Right ventricle myocardium inferior (tissue), 1 donor: ENCODE measurements around the gene EN2. TPM values are rescaled to one million over a fixed set of nuclear protein-coding genes. Genes with fewer than 3 reads are reported as not detected.

ENCODE experiments used
- ATAC-seq: fragments of 200-7000 bp; cut with Tn5 transposase; one replicate; pipeline ENCODE4 v1.9.1; 2020; ENCODE audit warnings: mild to moderate bottlenecking, moderate library complexity
- DNase-seq: peaks from one replicate; pipeline ENCODE4 v3.0.0; 2021; ENCODE audit errors: missing footprints
- intact Hi-C: fragments of 100-400 bp; cut with DNase I; formaldehyde crosslinking; loops from one replicate; pipeline ENCODE4 v1.11.0; 2022
- total RNA-seq: library from RNA; stranded (reverse); fragmentation: NEBNext Ultra II Directional; extraction: Animal tissue kit (Norgen Biotek cat#: 25700); gene quantifications from one replicate; pipeline ENCODE4 v1.2.1, GENCODE V29; 2021
- donor health status: DM: no; HTN: yes; CAD: no; lungs with severe emphysema.

The EN2 gene
- total RNA-seq, 1 donor from 2014 or later = 0.11 TPM

DNA sequence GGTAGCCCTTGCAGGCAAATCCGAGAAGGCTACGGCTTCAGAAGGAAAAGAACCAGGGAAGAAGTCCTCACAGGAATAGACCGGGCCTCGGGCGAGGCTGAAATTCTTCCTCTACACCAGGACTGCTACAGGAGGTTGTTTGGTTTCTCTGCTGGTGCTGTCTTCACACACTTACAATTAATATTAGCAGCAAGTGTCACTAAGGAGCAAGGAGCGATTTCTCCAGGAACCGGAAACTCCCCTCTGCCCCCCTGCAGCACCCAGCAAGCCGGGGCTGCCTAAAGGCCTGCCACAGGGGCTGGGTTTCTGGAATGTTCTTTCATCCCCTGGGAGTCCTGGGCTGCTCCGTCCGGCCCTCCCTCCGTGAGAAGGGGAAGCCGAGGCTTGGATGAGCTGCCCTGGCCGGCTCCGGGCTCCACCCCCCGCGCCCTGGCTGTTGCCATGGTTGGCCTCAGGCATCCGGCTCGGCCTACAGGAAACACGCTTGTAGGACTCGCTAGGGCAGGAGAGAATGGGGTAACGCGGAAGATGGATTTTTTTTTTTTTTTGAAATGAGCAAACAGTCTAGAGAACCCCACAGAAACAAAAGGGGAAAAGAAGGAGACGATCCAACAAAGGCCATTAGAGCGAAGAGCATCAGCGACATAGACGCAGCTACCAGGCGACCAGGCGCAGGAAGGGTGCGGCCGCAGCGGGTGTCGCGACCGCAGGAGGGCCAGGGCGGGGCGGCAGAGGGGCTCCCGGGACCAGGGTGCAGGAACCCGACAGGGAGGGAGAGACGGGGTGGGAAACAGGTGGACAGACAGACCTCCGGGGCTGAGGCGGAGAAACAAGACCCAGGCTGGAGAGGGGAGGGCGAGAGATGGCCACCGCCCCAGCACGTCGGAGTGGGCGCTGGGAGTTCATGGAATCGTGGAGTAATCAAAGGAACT is 33.0 kb downstream of the EN2 start:
- DNase-seq (peak; percentile 83), ATAC-seq (peak; percentile 75)
- intact Hi-C loops = no loop called here

DNA sequence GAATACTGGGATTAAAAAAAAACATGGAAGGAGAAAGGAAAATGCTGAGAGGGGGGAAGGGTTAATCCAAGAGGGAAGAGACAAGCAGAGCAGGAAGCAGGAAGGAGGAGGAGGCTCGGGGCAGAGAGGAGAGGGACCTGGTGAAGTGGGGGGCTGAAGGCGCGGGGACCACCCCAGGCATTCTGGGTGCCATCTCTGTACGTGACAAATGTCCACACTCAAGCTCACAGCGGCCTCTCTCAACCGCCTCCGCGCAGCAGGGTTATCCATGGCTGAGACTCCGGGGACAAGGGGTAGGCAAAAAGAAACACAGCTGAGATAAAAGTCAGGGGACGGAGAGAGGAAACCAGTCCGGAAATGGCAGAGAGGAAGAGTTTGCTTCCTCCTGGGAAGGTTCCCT is 33.9 kb downstream of the EN2 start:
- ATAC-seq = no peak
- no peak for DNase-seq
- intact Hi-C loops = no loop called here

GRCh38 chr7:155493744-155494538 is 36.0 kb downstream of the EN2 start:
- DNase-seq (no peak), ATAC-seq (no peak)
- intact Hi-C loops = no loop called here

DNA sequence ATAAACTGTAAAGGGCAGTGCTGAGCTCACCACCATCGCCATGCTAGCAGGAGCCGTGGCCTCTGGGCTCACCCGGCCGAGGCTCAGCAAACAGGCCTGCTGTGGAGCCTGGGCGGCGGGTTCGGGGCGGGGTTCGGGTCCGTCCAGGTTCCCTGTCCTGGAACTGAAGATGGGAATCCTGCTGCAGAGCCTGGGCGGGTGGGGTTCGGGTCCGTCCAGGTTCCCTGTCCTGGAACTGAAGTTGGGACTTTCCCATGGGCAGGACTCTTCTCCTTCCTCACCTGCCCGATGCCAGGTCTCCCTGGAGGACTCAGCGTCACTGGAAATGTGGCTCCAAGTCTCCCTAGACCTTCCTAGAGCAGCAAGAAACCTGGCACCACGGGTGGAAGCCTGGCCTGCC is 36.6 kb downstream of the EN2 start:
- DNase-seq = no peak
- intact Hi-C loops = no loop called here
- no peak for ATAC-seq

DNA sequence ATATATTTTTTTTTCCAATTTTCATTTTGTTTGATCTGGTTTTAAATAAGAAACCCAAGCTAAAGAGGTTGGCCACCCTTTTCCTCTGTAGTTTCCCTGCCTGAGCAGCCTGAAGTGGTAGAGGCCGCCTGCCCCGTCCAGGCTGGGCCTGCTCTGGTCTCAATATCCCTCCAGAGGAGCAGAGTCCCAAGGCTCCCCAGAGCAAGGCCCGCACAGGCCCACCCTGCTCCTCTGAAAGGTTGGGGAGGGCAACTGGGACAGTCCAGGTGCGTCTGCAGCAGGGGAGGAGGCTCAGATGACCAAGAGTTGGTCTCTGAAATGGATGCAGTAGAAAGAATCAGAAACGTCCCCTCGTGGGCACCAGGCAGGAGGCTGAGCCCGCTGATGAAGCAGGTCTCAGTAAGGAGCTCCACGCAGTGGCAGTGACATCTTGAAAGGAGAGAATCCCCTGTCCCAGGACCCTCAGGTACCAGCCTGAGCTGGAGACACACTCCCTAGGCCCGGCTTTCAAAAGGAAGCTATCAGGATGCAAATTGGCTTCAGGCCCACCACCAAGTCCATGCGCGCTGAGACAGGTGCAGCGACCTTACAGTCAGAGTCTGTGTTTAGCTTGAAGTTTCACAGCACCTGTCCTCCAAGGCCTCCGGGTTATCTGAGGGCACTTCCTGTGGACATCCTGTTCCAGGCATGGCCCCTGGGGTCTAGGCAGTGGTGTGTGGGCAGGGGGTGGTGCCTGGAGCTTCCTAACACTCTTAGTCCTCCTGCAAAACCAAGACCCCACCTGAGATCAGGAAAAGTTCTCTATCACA is 37.7 kb downstream of the EN2 start:
- no peak for ATAC-seq
- intact Hi-C loops = no loop called here
- DNase-seq = no peak

- intact Hi-C loops = no loop called here
- DNase-seq = no peak
- no peak for ATAC-seq
These were observed 38.5 kb downstream of the EN2 start for GRCh38 chr7:155496267-155497005.

DNA sequence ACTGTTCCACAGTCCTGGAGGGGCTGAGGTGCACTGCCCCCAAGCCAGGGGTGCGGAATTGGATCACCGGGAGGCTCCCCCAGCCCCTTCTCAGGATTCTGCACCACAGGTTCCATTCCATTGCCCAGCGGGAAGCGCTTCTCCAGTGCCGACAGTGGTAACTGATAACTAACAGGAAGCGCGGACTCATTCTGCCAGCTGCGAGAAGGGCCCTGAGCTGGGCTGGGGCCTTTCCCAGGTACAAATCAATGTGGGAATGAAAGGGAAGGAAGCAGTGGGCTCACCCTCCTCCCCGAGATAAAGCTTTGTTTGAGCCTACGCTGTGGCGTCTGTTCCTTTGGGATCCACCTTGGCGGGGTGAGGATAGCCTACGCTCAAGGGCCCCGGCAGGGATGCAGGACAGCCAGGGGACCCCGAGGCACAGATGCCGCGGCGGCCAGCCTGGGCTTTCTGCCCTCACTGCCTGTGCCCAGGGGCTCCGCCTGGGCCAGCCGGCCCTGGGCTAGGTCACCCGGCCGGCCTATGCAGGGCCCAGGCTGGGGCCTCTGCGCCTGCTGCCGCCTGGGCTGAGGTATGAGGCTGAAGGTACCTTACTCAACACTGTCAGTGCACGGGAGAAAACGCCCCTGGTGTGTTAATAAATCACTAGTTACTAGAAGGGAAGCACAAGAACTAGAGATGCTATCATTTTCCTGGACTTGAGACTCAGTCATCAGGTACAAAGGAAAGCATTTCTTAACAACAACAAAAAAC is 39.4 kb downstream of the EN2 start:
- DNase-seq (no peak), ATAC-seq (no peak)
- intact Hi-C loops = no loop called here

DNA sequence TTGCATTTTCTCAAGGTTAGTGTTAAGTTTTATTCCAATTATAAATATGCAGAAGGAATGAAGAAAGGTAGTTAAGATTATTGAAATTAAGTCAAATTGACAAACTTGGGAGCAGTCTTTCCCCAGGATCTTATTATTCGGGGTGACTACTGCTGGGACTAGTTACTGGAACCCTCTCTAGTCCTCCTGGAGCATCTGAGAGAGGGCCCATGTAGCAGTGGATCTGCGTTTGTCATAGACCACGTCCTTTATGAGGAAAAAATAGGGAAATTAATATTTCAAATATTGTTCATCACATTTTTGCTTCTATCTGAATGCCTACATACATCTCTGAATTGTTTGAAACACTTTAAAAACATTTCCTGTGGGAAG is 47.5 kb downstream of the EN2 start:
- DNase-seq (no peak), ATAC-seq (no peak)
- intact Hi-C loops = no loop called here

GRCh38 chr7:155506854-155507337 is 49.0 kb downstream of the EN2 start:
- intact Hi-C loops = no loop called here
- no peak for DNase-seq
- ATAC-seq = no peak

DNA sequence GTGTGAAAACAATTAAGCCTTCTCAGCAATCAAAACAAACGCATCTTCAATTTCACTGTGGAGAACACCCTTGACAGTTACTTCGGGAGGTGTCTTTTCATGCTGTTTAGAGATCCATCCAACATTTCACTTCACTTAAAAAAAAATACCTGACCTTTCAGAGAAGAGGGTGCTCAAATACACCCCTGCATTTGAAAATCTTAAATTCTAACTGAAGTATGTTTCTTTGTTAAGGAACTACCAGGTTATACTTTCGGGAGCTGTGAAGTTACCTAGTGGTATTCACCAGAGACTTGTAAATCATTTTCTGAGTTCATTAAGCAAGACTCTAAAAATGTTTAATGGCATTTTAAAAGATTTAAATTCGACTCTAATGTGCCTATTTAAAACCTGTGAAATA is 49.6 kb downstream of the EN2 start:
- intact Hi-C loops = no loop called here
- no peak for ATAC-seq
- no peak for DNase-seq

GRCh38 chr7:155508376-155509358 is 50.7 kb downstream of the EN2 start:
- no peak for DNase-seq
- no peak for ATAC-seq
- intact Hi-C loops = no loop called here

DNA sequence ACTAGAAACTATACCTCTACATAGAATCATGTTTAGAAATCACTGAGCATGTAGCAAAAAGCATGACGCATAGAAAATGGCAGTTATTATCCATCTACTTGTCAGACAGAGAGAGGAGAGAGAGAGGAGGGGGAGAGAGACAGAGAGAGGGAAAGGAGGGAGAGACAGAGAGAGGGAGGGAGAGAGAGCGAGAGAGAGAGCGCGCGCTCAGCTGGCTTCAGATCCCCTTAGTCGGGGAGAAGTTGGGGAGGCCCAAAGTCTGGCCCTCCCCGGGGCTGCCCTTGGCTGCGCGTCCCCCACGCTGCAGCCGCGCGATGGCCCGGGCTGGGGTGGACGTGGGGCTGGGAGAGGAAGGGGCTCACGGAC is 51.4 kb downstream of the EN2 start:
- intact Hi-C loops = no loop called here

GRCh38 chr7:155509725-155510551 is 52.0 kb downstream of the EN2 start:
- DNase-seq (no peak), ATAC-seq (no peak)
- intact Hi-C loops = loop anchor here (10.0 kb wide), 1 partner anchor 55 kb away; the partner anchor contains the start of gene EN2

More for the DNA sequence above, 51.4 kb downstream of the EN2 start:
- DNase-seq (no peak), ATAC-seq (no peak)

DNA sequence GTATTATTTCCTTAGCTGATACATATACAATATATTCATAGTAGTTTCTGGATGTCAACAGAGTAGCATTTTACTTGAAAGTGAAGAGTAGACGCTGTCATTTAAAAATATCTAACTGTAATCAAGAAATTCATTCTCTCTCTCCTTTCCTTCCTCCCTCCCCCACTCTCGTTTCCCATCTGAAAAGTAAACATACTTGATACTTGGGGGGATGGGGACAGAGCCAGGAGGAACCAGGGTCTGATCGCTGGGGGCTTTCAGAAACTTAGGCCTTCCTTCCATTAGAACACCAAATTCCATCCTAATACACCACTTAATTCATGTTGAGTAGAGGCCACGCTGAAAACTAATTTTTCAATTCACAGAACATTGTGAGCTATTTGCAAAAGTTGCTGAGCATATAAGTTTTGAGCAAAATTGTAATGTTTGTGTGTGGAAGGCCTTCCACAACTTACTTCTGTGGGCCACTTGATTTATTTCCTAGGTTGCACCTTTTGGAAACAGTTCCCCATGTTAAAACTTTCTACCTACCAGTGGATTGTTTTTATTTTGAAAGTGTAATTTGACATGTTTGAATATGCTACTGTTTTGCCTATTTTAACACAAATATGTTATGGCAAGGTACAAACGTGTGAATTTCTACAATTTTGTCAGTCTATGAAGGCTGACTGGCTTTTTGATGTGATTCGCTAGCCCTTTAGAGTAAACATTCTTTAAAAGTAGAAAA is 53.2 kb downstream of the EN2 start:
- intact Hi-C loops = loop anchor here (10.0 kb wide), 1 partner anchor 56 kb away; the partner anchor contains the start of gene EN2
- no peak for DNase-seq
- no peak for ATAC-seq

DNA sequence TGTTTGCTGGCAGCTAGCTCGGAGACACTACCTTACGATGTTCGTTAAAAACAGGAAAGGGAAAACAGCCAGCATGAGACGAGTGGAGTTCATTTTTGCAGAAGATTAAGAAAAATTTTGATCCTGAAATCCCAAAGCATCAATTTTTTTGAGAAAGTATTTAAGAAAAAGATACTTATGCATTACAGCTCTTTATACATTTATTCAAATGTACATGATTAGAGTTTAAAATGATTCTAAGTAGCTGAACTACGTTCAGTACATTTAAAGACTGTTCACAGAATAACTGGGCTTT is 53.7 kb downstream of the EN2 start:
- intact Hi-C loops = loop anchor here (10.0 kb wide), 1 partner anchor 57 kb away; the partner anchor contains the start of gene EN2
- ATAC-seq = no peak

More for the DNA sequence above, 53.7 kb downstream of the EN2 start:
- DNase-seq = no peak
